Esophagus squamous epithelium (tissue), 5 donors: ENCODE measurements around the gene SLC35E3. TPM values are rescaled to one million over a fixed set of nuclear protein-coding genes. Genes with fewer than 3 reads are reported as not detected.
"Not testable (repeated sequence)": the region's sequence is repeated elsewhere in the genome, so short reads cannot be mapped to it uniquely, and the experiment has no call there.

Experiments used
- DNase-seq: peaks from one replicate; lab custom pipeline; 2025; lab: John Stamatoyannopoulos, UW
- H3K27ac ChIP-seq, 4 donors: fragments of 200-600 bp; sonication (generic); one replicate each; pipeline ENCODE4 v1.5.1; 2016 to 2019; ENCODE audit warnings: mild to moderate bottlenecking in 1 of 4
- H3K27me3 ChIP-seq, 4 donors: fragments of 200-600 bp; sonication (generic); 1 replicate in 3 of 4; 2 replicates in 1 of 4; pipeline versions ENCODE4 v1.5.1 to v1.6.0; 2017 to 2021; ENCODE audit warnings: antibody characterized with exemption in 1 of 4
- H3K36me3 ChIP-seq, 3 donors: fragments of 200-600 bp; sonication (generic); one replicate each; pipeline ENCODE4 v1.5.1; 2016 to 2019
- H3K4me1 ChIP-seq, 3 donors: fragments of 200-600 bp; sonication (generic); one replicate each; pipeline ENCODE4 v1.5.1; 2017 to 2019
- H3K4me3 ChIP-seq, 4 donors: fragments of 200-600 bp; sonication (generic); 1 replicate in 3 of 4; 2 replicates in 1 of 4; pipeline ENCODE4 v1.5.1; 2016 to 2019; ENCODE audit warnings: mild to moderate bottlenecking in 2 of 4, moderate library complexity in 1 of 4
- H3K9me3 ChIP-seq, 3 donors: fragments of 200-600 bp; sonication (generic); one replicate each; pipeline ENCODE4 v1.5.1; 2016 to 2019
- CTCF ChIP-seq, 6 experiments: fragments of 450-650 bp in 4 of 6; fragments of 200-600 bp in 2 of 6; sonication (generic) in 2 of 6; IDR thresholded peaks; one replicate each; pipeline ENCODE4 v1.5.1; 2016 to 2019; ENCODE audit warnings: antibody characterized with exemption in 6 of 6, mild to moderate bottlenecking in 4 of 6, moderate library complexity in 4 of 6
- POLR2A ChIP-seq, 4 donors: fragments of 450-650 bp; IDR thresholded peaks; one replicate each; pipeline ENCODE4 v1.6.1; 2017; ENCODE audit warnings: antibody characterized with exemption in 4 of 4, mild to moderate bottlenecking in 4 of 4, moderate library complexity in 3 of 4
- WGBS, 2 donors: methylation state at CpG; one replicate each; pipeline ENCODE4 v1.1.5; 2018; 5-methylcytosine and 5-hydroxymethylcytosine counted together
- intact Hi-C: fragments of 100-400 bp; cut with DNase I; formaldehyde crosslinking; loops from one replicate; pipeline ENCODE4 v1.15.0; 2022
- total RNA-seq, 4 donors: library from RNA; depleted of rRNA; stranded (reverse); fragments of >200 nt; gene quantifications; one replicate each; pipeline ENCODE4 v1.1.0, GENCODE V29; 2016
- donor health status: DM: yes; HTN: yes; CAD: no.

The SLC35E3 gene
- total RNA-seq, 4 donors from 2014 or later = 2.2 to 8.5 (median 4.6) TPM

DNA sequence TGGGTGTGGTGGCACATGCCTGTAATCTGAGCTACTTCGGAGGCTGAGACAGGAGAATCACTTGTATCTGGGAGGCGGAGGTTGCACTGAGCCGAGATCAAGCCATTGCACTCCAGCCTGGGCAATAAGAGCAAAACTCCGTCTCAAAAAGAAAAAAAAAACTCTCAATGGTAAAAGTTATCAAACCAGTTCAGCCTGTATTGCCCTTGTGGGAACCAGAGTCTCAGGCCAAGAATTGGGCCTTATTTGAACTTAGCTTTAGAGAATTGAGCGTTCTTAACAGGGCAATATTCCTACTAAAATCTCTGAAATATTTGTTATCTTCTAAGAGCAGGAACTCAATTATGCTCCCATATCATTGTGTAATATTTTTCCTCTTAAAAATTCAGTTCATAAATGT lies 54.3 kb downstream of the SLC35E3 start:
- Histone ChIP-seq H3K4me3 (no peak overlapping the region), H3K4me1 (peaks cover 0 to 33% (median 4%) of the 10 kb centered on the region in 3 donors), H3K9me3 (no peaks in the 10 kb centered on the region), H3K27me3 (no peaks in the 10 kb centered on the region), H3K27ac (peak overlapping the region in 3 of 4 donors; percentile 44 to 74 (median 68)), H3K36me3 (no peaks in the 10 kb centered on the region)
- no peak for DNase-seq
- no peak for TF ChIP-seq POLR2A (IDR thresholded peaks at IDR 0.05)
- no peak for TF ChIP-seq CTCF (IDR thresholded peaks at IDR 0.05)
- intact Hi-C loops = no loop called here
- WGBS, 2 donors = 38 to 75% methylated on average over 5 of the region's 5 CpGs

- H3K9me3 ChIP-seq, H3K36me3 ChIP-seq, H3K27me3 ChIP-seq, DNase-seq, H3K4me3 ChIP-seq, intact Hi-C loops: not testable (repeated sequence)
- H3K4me1 ChIP-seq = peaks cover 0 to 33% (median 4%) of the 10 kb centered on the region in 3 donors
- WGBS, 2 donors = 94 to 95% methylated on average over 7 of the region's 7 CpGs
- H3K27ac ChIP-seq = peak overlapping the region in 3 of 4 donors; percentile 44 to 74 (median 68)
Observed at GRCh38 chr12:68801124-68801523, 55.1 kb downstream of the SLC35E3 start.

DNA sequence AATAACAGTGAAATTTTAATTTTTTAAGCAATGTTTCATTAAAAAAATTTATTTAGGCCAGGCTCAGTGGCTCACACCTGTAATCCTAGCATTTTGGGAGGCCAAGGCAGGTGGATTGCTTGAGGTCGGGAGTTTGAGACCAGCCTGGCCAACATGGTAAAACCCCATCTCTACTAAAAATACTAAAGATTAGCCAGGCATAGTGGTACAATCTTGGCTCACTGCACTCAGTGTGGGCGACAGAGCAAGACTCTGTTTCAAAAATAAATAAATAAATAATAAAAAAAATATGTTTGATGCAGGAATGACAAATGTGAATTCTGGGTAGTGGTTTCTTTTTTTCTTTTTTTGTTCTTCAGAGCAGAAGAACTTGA lies 56.4 kb downstream of the SLC35E3 start:
- Histone ChIP-seq H3K4me1 (peaks cover 5 to 40% (median 9%) of the 10 kb centered on the region in 3 donors), H3K27ac (peak overlapping the region in 1 of 4 donors; percentile 5)
- H3K4me3 ChIP-seq, H3K36me3 ChIP-seq, DNase-seq, intact Hi-C loops, H3K9me3 ChIP-seq, H3K27me3 ChIP-seq: not testable (repeated sequence)
- WGBS, 2 donors = 84 to 88% methylated on average over 2 of the region's 2 CpGs

- H3K4me3 ChIP-seq, H3K9me3 ChIP-seq, intact Hi-C loops, DNase-seq, H3K36me3 ChIP-seq, H3K27me3 ChIP-seq: not testable (repeated sequence)
- Histone ChIP-seq H3K27ac (peak overlapping the region in 1 of 4 donors; percentile 54), H3K4me1 (peaks cover 5 to 41% (median 9%) of the 10 kb centered on the region in 3 donors)
- WGBS, 2 donors = 90 to 92% methylated on average over 11 to 19 of the region's 19 CpGs
Observed at GRCh38 chr12:68802911-68803651, 57.1 kb downstream of the SLC35E3 start.

- Histone ChIP-seq H3K9me3 (no peaks in the 10 kb centered on the region), H3K27me3 (no peaks in the 10 kb centered on the region), H3K36me3 (no peaks in the 10 kb centered on the region), H3K27ac (no peak overlapping the region), H3K4me1 (peaks cover 5 to 41% (median 9%) of the 10 kb centered on the region in 3 donors), H3K4me3 (no peak overlapping the region)
- TF ChIP-seq POLR2A (IDR thresholded peaks at IDR 0.05) (no peak), CTCF (IDR thresholded peaks at IDR 0.05) (no peak)
- no peak for DNase-seq
- intact Hi-C loops = no loop called here
- WGBS, 2 donors = 87 to 92% methylated on average over 5 of the region's 5 CpGs
Observed at GRCh38 chr12:68803948-68804656, 58.1 kb downstream of the SLC35E3 start.

DNA sequence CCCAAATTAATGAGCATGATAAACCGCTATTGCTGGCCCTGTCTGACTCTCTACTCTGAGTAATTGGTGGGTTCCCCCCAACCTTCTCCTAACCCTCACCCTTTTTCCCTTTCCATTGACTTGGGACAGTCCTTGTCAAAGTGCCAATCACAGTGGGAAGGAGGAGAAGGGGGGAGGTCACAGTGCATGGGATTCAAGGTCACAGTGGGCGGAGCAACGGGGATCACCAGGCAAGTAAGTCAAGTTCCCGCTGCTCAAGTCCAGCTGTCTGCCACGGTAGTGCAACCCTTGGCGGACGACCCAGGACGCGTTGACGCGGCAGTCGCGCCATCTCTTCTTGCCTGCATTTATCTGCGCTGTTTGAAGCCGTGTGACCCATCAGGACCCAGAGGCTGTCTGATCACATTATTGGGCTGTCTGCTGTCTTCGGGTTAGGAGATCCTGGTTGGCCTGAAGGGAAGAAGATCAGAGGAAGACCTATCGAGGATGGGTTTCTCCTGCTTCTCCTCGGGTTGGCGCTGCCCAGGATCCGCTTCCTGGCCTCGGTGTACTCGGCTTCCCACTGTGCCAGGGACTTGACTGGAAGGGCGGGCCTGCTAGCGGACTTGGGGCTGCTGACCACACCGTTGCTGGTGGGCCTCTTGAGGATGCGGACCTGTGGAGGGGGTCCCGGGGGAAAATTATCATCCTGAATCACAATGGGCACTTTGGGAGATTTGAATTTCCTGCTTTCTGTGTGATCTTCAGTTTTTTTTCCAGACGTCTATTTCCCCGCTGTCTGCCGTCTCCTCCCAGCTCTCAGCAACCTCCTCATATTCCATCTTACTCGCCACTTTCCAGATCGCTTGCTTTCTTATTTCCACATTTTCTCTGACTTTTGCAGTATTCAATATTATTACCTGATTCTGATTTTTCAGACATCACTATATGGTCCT lies 58.9 kb downstream of the SLC35E3 start:
- Histone ChIP-seq H3K36me3 (peaks cover 0 to 5% (median 0%) of the 10 kb centered on the region in 3 donors), H3K9me3 (no peaks in the 10 kb centered on the region), H3K27me3 (no peaks in the 10 kb centered on the region), H3K4me3 (no peak overlapping the region), H3K4me1 (peaks cover 5 to 41% (median 9%) of the 10 kb centered on the region in 3 donors), H3K27ac (no peak overlapping the region)
- WGBS, 2 donors = 86 to 87% methylated on average over 29 to 30 of the region's 32 CpGs
- intact Hi-C loops = no loop called here
- no peak for DNase-seq
- TF ChIP-seq POLR2A (IDR thresholded peaks at IDR 0.05) = no peak
- no peak for TF ChIP-seq CTCF (IDR thresholded peaks at IDR 0.05)
